Astrocyte of the spinal cord (primary cell): ENCODE data around the gene MTA1.

Source experiments
- DNase-seq: peaks from one replicate; pipeline ENCODE4 v3.0.0; 2011; ENCODE audit warnings: low read depth, low spot score
- H3K4me3 ChIP-seq: 2 replicates; pipeline ENCODE4 v1.5.1; 2011; ENCODE audit warnings: low read depth, mild to moderate bottlenecking, low read length, moderate library complexity
- CTCF ChIP-seq: IDR thresholded peaks from 2 replicates; pipeline ENCODE4 v1.5.1; 2012; ENCODE audit warnings: low read depth, mild to moderate bottlenecking, low read length, inconsistent platforms
- in situ Hi-C: cut with HindIII; loops from 2 replicates; pipeline ENCODE4 v1.10.0; 2017; ENCODE audit warnings: low sequenced_read_pairs

Gene MTA1

GRCh38 chr14:105449276-105450122, 29.9 kb downstream of the MTA1 start:
- in situ Hi-C loops: no loop called here
- DNase-seq: no peak

GRCh38 chr14:105450123-105450505, 30.5 kb downstream of the MTA1 start:
- no peak for TF ChIP-seq CTCF
- in situ Hi-C loops: no loop called here
- no peak for DNase-seq
- H3K4me3 ChIP-seq: no peak overlapping the region

More at GRCh38 chr14:105449276-105450122, 29.9 kb downstream of the MTA1 start:
- no peak for TF ChIP-seq CTCF
- no peak overlapping the region for H3K4me3 ChIP-seq

- no peak overlapping the region for H3K4me3 ChIP-seq
- DNase-seq: no peak
- TF ChIP-seq CTCF: no peak
- in situ Hi-C loops: no loop called here
Measured at GRCh38 chr14:105450864-105451720, 31.5 kb downstream of the MTA1 start.

GRCh38 chr14:105452963-105453362, 33.3 kb downstream of the MTA1 start:
- DNase-seq: no peak
- H3K4me3 ChIP-seq: no peak overlapping the region
- in situ Hi-C loops: no loop called here
- no peak for TF ChIP-seq CTCF

GRCh38 chr14:105453847-105454246, 34.2 kb downstream of the MTA1 start:
- H3K4me3 ChIP-seq: no peak overlapping the region
- no peak for DNase-seq
- in situ Hi-C loops: no loop called here
- TF ChIP-seq CTCF: no peak

GRCh38 chr14:105455086-105455640, 35.5 kb downstream of the MTA1 start:
- DNase-seq: no peak
- no peak for TF ChIP-seq CTCF
- no peak overlapping the region for H3K4me3 ChIP-seq
- in situ Hi-C loops: no loop called here
